ENCODE measurements around the gene FSD1.
A peak's percentile ranks its signal among the peaks of the same experiment; 100 is the strongest.

The FSD1 gene

GRCh38 chr19:4352701-4353121 lies 48.3 kb downstream of the FSD1 start:
- H3K27ac Mint-ChIP-seq: peak overlapping the region; percentile 75
- H3K4me1 Mint-ChIP-seq (ENCODE audit: low read depth): no peaks in the 10 kb centered on the region
- no peaks in the 10 kb centered on the region for H3K9me3 Mint-ChIP-seq
- H3K27me3 Mint-ChIP-seq (ENCODE audit: low read depth): no peaks in the 10 kb centered on the region
- H3K36me3 Mint-ChIP-seq (ENCODE audit: low read depth): peaks cover 7% of the 10 kb centered on the region
- no peak for DNase-seq (ENCODE audit: low spot score)
- no peak overlapping the region for H3K4me3 Mint-ChIP-seq

DNA sequence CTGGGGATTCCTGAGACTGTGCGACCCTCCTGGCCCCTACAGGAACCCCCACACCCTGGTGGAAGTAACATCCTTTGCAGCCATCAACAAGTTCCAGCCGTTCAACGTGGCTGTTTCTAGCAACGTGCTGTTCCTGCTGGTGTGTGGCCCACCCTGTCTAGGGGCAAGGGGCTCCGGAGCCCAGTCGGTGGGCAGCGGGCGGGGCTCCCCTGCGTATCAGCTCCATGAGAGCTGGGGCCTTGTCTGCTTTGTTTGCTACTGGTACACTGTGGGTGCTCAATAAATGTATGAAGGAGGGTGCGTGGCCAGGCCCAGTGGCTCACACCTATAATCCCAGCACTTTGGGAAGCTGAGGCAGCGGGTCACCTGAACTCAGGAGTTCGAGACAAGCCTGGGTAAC lies 49.9 kb downstream of the FSD1 start:
- Mint-ChIP-seq H3K4me3 (no peak overlapping the region), H3K27me3 (ENCODE audit: low read depth) (no peaks in the 10 kb centered on the region), H3K4me1 (ENCODE audit: low read depth) (no peaks in the 10 kb centered on the region), H3K36me3 (ENCODE audit: low read depth) (peaks cover 7% of the 10 kb centered on the region), H3K27ac (no peak overlapping the region), H3K9me3 (no peaks in the 10 kb centered on the region)
- DNase-seq (ENCODE audit: low spot score): no peak

DNA sequence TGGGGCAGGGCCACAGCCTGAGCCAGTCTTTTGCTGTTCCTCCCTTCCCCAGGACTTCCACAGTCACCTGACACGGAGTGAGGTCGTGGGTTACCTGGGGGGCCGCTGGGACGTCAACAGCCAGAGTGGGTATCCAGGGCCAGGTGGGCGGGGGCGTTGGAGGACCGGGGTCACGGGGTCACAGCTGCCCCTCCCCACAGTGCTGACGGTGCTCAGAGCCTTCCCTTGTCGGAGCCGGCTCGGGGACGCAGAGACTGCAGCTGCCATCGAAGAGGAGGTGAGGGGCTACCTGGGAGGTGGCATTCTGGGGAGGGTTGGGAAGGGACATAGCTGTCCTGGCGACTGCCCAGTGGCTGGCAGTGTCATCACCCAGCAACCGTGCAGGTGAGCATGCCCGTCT lies 50.5 kb downstream of the FSD1 start:
- Mint-ChIP-seq H3K27ac (no peak overlapping the region), H3K4me1 (ENCODE audit: low read depth) (no peaks in the 10 kb centered on the region), H3K9me3 (no peaks in the 10 kb centered on the region), H3K36me3 (ENCODE audit: low read depth) (peaks cover 7% of the 10 kb centered on the region), H3K27me3 (ENCODE audit: low read depth) (no peaks in the 10 kb centered on the region), H3K4me3 (no peak overlapping the region)
- no peak for DNase-seq (ENCODE audit: low spot score)

DNA sequence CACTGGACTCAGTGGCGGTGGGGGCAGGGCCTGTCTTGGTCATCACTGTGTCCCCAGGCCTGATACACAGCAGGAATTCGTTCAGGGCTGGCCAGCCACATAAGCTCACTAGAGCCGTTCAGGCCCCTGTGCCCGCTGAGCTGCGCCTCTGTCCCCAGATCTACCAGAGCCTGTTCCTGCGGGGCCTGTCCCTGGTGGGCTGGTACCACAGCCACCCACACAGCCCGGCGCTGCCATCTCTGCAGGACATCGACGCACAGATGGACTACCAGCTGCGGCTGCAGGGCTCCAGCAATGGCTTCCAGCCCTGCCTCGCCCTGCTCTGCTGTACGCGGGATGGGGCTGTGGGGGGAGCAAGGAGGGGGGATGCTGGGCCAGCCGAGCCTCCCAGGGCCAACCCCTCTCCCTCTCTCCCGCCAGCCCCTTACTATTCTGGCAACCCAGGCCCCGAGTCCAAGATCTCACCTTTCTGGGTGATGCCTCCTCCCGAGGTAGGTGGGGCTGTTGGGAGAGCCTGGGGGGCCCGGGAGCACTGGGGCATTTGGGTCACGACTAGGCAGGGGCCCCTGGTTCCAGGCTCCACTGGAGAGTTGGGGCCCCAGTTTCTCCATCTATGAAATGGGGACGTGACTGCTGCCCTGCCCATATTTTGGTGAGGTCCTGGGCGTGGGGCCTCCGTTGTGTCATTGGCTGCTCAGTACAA lies 52.8 kb downstream of the FSD1 start:
- H3K36me3 Mint-ChIP-seq (ENCODE audit: low read depth): peaks cover 14% of the 10 kb centered on the region
- no peaks in the 10 kb centered on the region for H3K4me1 Mint-ChIP-seq (ENCODE audit: low read depth)
- H3K27ac Mint-ChIP-seq: no peak overlapping the region
- H3K9me3 Mint-ChIP-seq: no peaks in the 10 kb centered on the region
- no peak for DNase-seq (ENCODE audit: low spot score)
- no peaks in the 10 kb centered on the region for H3K27me3 Mint-ChIP-seq (ENCODE audit: low read depth)
- H3K4me3 Mint-ChIP-seq: no peak overlapping the region

GRCh38 chr19:4357921-4358326 lies 53.5 kb downstream of the FSD1 start:
- Mint-ChIP-seq H3K4me1 (ENCODE audit: low read depth) (no peaks in the 10 kb centered on the region), H3K4me3 (no peak overlapping the region), H3K27ac (no peak overlapping the region), H3K9me3 (no peaks in the 10 kb centered on the region), H3K36me3 (ENCODE audit: low read depth) (peaks cover 16% of the 10 kb centered on the region), H3K27me3 (ENCODE audit: low read depth) (no peaks in the 10 kb centered on the region)
- DNase-seq (ENCODE audit: low spot score): no peak

- H3K27me3 Mint-ChIP-seq (ENCODE audit: low read depth): no peaks in the 10 kb centered on the region
- no peak overlapping the region for H3K27ac Mint-ChIP-seq
These were observed 54.6 kb downstream of the FSD1 start for GRCh38 chr19:4358709-4359626.

GRCh38 chr19:4359627-4360000 lies 55.2 kb downstream of the FSD1 start:
- DNase-seq (ENCODE audit: low spot score): no peak
- no peaks in the 10 kb centered on the region for H3K27me3 Mint-ChIP-seq (ENCODE audit: low read depth)
- H3K9me3 Mint-ChIP-seq: no peaks in the 10 kb centered on the region
- H3K4me1 Mint-ChIP-seq (ENCODE audit: low read depth): no peaks in the 10 kb centered on the region
- H3K36me3 Mint-ChIP-seq (ENCODE audit: low read depth): peaks cover 20% of the 10 kb centered on the region
- no peak overlapping the region for H3K4me3 Mint-ChIP-seq
- H3K27ac Mint-ChIP-seq: no peak overlapping the region

More at GRCh38 chr19:4358709-4359626, 54.6 kb downstream of the FSD1 start:
- DNase-seq (ENCODE audit: low spot score): no peak
- H3K4me1 Mint-ChIP-seq (ENCODE audit: low read depth): no peaks in the 10 kb centered on the region
- peaks cover 20% of the 10 kb centered on the region for H3K36me3 Mint-ChIP-seq (ENCODE audit: low read depth)
- no peaks in the 10 kb centered on the region for H3K9me3 Mint-ChIP-seq
- H3K4me3 Mint-ChIP-seq: no peak overlapping the region

- Mint-ChIP-seq H3K4me1 (ENCODE audit: low read depth) (no peaks in the 10 kb centered on the region), H3K27me3 (ENCODE audit: low read depth) (no peaks in the 10 kb centered on the region), H3K27ac (peak overlapping the region; percentile 3), H3K9me3 (no peaks in the 10 kb centered on the region), H3K36me3 (ENCODE audit: low read depth) (peaks cover 20% of the 10 kb centered on the region), H3K4me3 (no peak overlapping the region)
- no peak for DNase-seq (ENCODE audit: low spot score)
These were observed 55.7 kb downstream of the FSD1 start for GRCh38 chr19:4360081-4360569.

DNA sequence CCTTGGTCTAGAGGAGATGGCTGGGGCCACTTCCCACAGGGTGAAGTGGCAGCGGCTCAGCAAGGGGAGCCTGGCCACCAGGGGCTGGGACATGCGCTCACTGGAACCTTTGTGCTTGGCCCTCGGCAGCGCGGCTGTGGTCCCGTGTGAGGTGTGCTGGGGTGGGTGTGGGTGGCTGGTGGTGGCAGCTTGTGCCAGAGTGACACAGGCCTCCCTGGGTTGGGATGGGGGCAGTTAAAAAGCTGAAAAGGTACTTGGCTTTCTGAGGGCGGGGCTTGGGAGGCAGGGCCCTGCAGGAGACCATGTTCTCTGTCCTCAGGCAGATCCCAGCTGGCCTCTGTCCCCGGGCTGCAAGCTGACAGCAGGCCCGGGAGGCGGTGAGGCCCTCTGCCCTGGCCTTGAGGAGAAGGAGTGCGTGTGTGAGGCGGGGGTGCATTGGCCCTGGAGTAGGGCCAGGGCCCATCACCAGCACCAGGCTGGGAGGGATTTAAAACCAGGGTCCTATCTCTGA lies 56.3 kb downstream of the FSD1 start:
- H3K27me3 Mint-ChIP-seq (ENCODE audit: low read depth): no peaks in the 10 kb centered on the region
- H3K27ac Mint-ChIP-seq: peak overlapping the region; percentile 3
- H3K4me3 Mint-ChIP-seq: no peak overlapping the region
- no peaks in the 10 kb centered on the region for H3K9me3 Mint-ChIP-seq
- DNase-seq (ENCODE audit: low spot score): no peak
- peaks cover 20% of the 10 kb centered on the region for H3K36me3 Mint-ChIP-seq (ENCODE audit: low read depth)
- H3K4me1 Mint-ChIP-seq (ENCODE audit: low read depth): no peaks in the 10 kb centered on the region

- Mint-ChIP-seq H3K4me1 (ENCODE audit: low read depth) (no peaks in the 10 kb centered on the region), H3K4me3 (no peak overlapping the region), H3K36me3 (ENCODE audit: low read depth) (peaks cover 20% of the 10 kb centered on the region), H3K9me3 (no peaks in the 10 kb centered on the region), H3K27me3 (ENCODE audit: low read depth) (no peaks in the 10 kb centered on the region), H3K27ac (no peak overlapping the region)
- DNase-seq (ENCODE audit: low spot score): no peak
These were observed 57.0 kb downstream of the FSD1 start for GRCh38 chr19:4361152-4362046.

GRCh38 chr19:4362101-4362828 lies 57.9 kb downstream of the FSD1 start:
- H3K27me3 Mint-ChIP-seq (ENCODE audit: low read depth): no peaks in the 10 kb centered on the region
- no peak overlapping the region for H3K4me3 Mint-ChIP-seq
- H3K9me3 Mint-ChIP-seq: no peaks in the 10 kb centered on the region
- no peak overlapping the region for H3K27ac Mint-ChIP-seq
- no peaks in the 10 kb centered on the region for H3K4me1 Mint-ChIP-seq (ENCODE audit: low read depth)
- no peak for DNase-seq (ENCODE audit: low spot score)
- peaks cover 23% of the 10 kb centered on the region for H3K36me3 Mint-ChIP-seq (ENCODE audit: low read depth)

GRCh38 chr19:4362831-4363545 lies 58.6 kb downstream of the FSD1 start:
- H3K36me3 Mint-ChIP-seq (ENCODE audit: low read depth): peaks cover 30% of the 10 kb centered on the region
- no peak overlapping the region for H3K27ac Mint-ChIP-seq
- no peaks in the 10 kb centered on the region for H3K27me3 Mint-ChIP-seq (ENCODE audit: low read depth)
- H3K4me1 Mint-ChIP-seq (ENCODE audit: low read depth): peaks cover 5% of the 10 kb centered on the region
- DNase-seq (ENCODE audit: low spot score): no peak
- no peak overlapping the region for H3K4me3 Mint-ChIP-seq
- no peaks in the 10 kb centered on the region for H3K9me3 Mint-ChIP-seq
